Osteoblast (primary cell): ENCODE results near the gene RBP5. TPM values are rescaled to one million over a fixed set of nuclear protein-coding genes. Genes with fewer than 3 reads are reported as not detected.
A peak's percentile ranks its signal among the peaks of the same experiment; 100 is the strongest.

Experiments
- DNase-seq: peaks from one replicate; pipeline ENCODE4 v3.0.0; 2011; ENCODE audit warnings: low spot score, mixed read lengths; ENCODE audit not compliant: insufficient read length; ENCODE audit errors: missing footprints
- H2AFZ ChIP-seq: 2 replicates; pipeline ENCODE4 v1.6.0; 2011; ENCODE audit warnings: mild to moderate bottlenecking, low read length
- H3K27ac ChIP-seq: 2 replicates; pipeline ENCODE4 v1.5.1; 2011; ENCODE audit warnings: mild to moderate bottlenecking, low read depth, low read length, moderate library complexity
- H3K27me3 ChIP-seq: 2 replicates; pipeline ENCODE4 v1.6.0; 2012; ENCODE audit warnings: mild to moderate bottlenecking, control low read depth, inconsistent platforms, low read length, moderate library complexity; ENCODE audit not compliant: insufficient read depth
- H3K36me3 ChIP-seq: 2 replicates; pipeline ENCODE4 v1.5.1; 2011; ENCODE audit warnings: mild to moderate bottlenecking, low read length, control low read depth, moderate library complexity; ENCODE audit not compliant: insufficient read depth
- H3K4me1 ChIP-seq: 2 replicates; pipeline ENCODE4 v1.5.1; 2011; ENCODE audit warnings: mild to moderate bottlenecking, low read length, control low read depth, moderate library complexity; ENCODE audit not compliant: insufficient read depth
- H3K4me2 ChIP-seq: 2 replicates; pipeline ENCODE4 v1.6.0; 2011; ENCODE audit warnings: mild to moderate bottlenecking, low read length; ENCODE audit not compliant: insufficient read depth
- H3K4me3 ChIP-seq: fragments of 200-600 bp; sonication (generic); 3 replicates; pipeline ENCODE4 v1.5.1; 2012; ENCODE audit warnings: mild to moderate bottlenecking, low read length, inconsistent platforms; ENCODE audit not compliant: insufficient read depth
- H3K79me2 ChIP-seq: 2 replicates; pipeline ENCODE4 v1.6.0; 2012; ENCODE audit warnings: mild to moderate bottlenecking, low read length, control low read depth, inconsistent platforms; ENCODE audit not compliant: insufficient read depth
- H3K9me3 ChIP-seq: 2 replicates; pipeline ENCODE4 v1.5.1; 2011; ENCODE audit warnings: low read depth, low read length, control low read depth
- H4K20me1 ChIP-seq: 2 replicates; pipeline ENCODE4 v1.6.0; 2012; ENCODE audit warnings: mild to moderate bottlenecking, low read length, control low read depth; ENCODE audit not compliant: insufficient read depth
- total RNA-seq: library from RNA; depleted of rRNA; stranded (reverse); fragments of >200 nt; gene quantifications from 2 replicates; pipeline ENCODE4 v1.2.3, GENCODE V29; 2012
- TF ChIP-seq, protein P1 (sequence below): IDR thresholded peaks from 2 replicates; pipeline ENCODE4 v1.5.1; 2011; ENCODE audit warnings: mild to moderate bottlenecking, low read depth, low read length, moderate library complexity; ENCODE audit errors: extremely low read depth

Gene RBP5
- total RNA-seq, 1 donor, result not detected

DNA sequence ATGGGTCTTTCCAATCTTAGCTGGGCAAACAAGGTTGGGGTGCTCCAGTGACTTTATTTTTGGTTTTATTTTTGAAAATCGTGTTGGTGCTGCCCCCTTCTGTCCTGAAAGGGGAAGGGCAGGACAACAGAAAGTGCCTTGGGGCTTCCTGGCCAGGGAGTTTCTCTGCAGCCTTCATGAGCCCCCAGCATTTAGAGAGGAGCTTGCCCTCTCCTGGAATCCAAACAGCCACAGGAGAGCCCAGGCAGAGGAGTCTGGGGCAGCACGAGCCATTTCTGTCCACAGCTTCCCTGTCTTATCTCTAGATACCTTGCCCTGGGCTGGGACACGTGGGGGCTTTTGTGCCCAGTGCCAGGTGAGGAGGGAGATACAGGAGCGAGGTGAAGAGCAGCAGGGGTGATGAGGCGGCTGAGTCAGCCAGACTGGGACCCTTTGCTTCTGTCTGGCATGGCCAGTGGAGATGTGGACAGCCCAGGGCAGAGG lies 15.3 kb downstream of the RBP5 start:
- TF ChIP-seq, protein P1, sequence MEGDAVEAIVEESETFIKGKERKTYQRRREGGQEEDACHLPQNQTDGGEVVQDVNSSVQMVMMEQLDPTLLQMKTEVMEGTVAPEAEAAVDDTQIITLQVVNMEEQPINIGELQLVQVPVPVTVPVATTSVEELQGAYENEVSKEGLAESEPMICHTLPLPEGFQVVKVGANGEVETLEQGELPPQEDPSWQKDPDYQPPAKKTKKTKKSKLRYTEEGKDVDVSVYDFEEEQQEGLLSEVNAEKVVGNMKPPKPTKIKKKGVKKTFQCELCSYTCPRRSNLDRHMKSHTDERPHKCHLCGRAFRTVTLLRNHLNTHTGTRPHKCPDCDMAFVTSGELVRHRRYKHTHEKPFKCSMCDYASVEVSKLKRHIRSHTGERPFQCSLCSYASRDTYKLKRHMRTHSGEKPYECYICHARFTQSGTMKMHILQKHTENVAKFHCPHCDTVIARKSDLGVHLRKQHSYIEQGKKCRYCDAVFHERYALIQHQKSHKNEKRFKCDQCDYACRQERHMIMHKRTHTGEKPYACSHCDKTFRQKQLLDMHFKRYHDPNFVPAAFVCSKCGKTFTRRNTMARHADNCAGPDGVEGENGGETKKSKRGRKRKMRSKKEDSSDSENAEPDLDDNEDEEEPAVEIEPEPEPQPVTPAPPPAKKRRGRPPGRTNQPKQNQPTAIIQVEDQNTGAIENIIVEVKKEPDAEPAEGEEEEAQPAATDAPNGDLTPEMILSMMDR, result peak; percentile 87

GRCh38 chr12:7112041-7112440 lies 16.6 kb downstream of the RBP5 start:
- DNase-seq, result no peak

More for the DNA sequence above, 15.3 kb downstream of the RBP5 start:
- Histone ChIP-seq H3K36me3 (peaks cover 5% of the 10 kb centered on the region), H3K27ac (no peak overlapping the region), H3K4me1 (peaks cover 4% of the 10 kb centered on the region), H3K79me2 (peaks cover 6% of the 10 kb centered on the region), H3K4me2 (no peak overlapping the region), H3K27me3 (no peaks in the 10 kb centered on the region), H3K4me3 (no peak overlapping the region), H3K9me3 (no peaks in the 10 kb centered on the region), H2AFZ (peak overlapping the region; percentile 37), H4K20me1 (no peaks in the 10 kb centered on the region)
- DNase-seq, result peak; percentile 87

GRCh38 chr12:7110661-7111060 lies 18.0 kb downstream of the RBP5 start:
- no peak overlapping the region for H2AFZ ChIP-seq
- no peaks in the 10 kb centered on the region for H3K27me3 ChIP-seq
- H3K9me3 ChIP-seq, result no peaks in the 10 kb centered on the region
- H3K36me3 ChIP-seq, result no peaks in the 10 kb centered on the region
- H3K4me2 ChIP-seq, result no peak overlapping the region
- H3K79me2 ChIP-seq, result peaks cover 27% of the 10 kb centered on the region
- TF ChIP-seq, protein P1, result no peak
- no peak overlapping the region for H3K4me3 ChIP-seq
- no peak for DNase-seq
- peaks cover 12% of the 10 kb centered on the region for H3K4me1 ChIP-seq
- peaks cover under 1% of the 10 kb centered on the region for H4K20me1 ChIP-seq
- no peak overlapping the region for H3K27ac ChIP-seq

More at GRCh38 chr12:7112041-7112440, 16.6 kb downstream of the RBP5 start:
- Histone ChIP-seq H2AFZ (no peak overlapping the region), H3K4me2 (no peak overlapping the region), H3K9me3 (no peaks in the 10 kb centered on the region), H3K36me3 (peaks cover 1% of the 10 kb centered on the region), H3K27ac (no peak overlapping the region), H3K4me1 (peaks cover 12% of the 10 kb centered on the region), H3K4me3 (no peak overlapping the region), H3K79me2 (peaks cover 16% of the 10 kb centered on the region), H3K27me3 (no peaks in the 10 kb centered on the region), H4K20me1 (no peaks in the 10 kb centered on the region)
- TF ChIP-seq, protein P1, result no peak

DNA sequence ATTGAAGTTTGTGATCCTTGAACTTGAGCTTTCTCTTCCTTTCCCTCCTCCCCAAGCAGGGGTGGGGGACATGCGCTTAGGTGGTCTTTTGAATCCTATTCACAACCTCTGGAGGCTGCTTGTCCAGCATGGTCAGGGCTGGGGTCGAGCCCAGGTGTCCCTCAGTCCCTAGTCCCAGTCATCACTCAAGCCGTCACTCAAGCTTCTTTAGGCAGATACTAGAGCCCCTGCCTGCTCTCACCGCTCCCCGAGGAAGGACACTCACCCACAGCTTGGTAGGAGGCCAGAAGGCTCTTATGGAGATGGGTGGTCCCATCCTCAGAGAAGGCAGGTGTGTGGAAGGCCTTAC lies 19.1 kb downstream of the RBP5 start:
- Histone ChIP-seq H3K79me2 (peaks cover 32% of the 10 kb centered on the region), H3K27me3 (no peaks in the 10 kb centered on the region), H3K9me3 (no peaks in the 10 kb centered on the region), H3K4me1 (peaks cover 12% of the 10 kb centered on the region), H2AFZ (peak overlapping the region; percentile 81), H3K4me2 (peak overlapping the region; percentile 95), H3K27ac (no peak overlapping the region), H3K36me3 (no peaks in the 10 kb centered on the region), H4K20me1 (peaks cover 5% of the 10 kb centered on the region), H3K4me3 (peak overlapping the region; percentile 87)
- TF ChIP-seq, protein P1, result no peak
- DNase-seq, result no peak
